Measurements from ENCODE around the gene SLC34A3.
"Not testable (repeated sequence)": the region's sequence is repeated elsewhere in the genome, so short reads cannot be mapped to it uniquely, and the experiment has no call there.

Gene SLC34A3

GRCh38 chr9:137241490-137242268 lies 11.0 kb downstream of the SLC34A3 start:
- DNase-seq, result peak; percentile 53

- no peak for DNase-seq
These were observed 11.8 kb downstream of the SLC34A3 start for GRCh38 chr9:137242269-137243203.

GRCh38 chr9:137243266-137243625 lies 12.5 kb downstream of the SLC34A3 start:
- DNase-seq, result not testable (repeated sequence)

- DNase-seq, result no peak
These were observed 13.2 kb downstream of the SLC34A3 start for GRCh38 chr9:137243626-137244485.

GRCh38 chr9:137244486-137245449 lies 14.1 kb downstream of the SLC34A3 start:
- peak; percentile 30 for DNase-seq

- no peak for DNase-seq
These were observed 15.0 kb downstream of the SLC34A3 start for GRCh38 chr9:137245450-137246421.

- peak; percentile 10 for DNase-seq
These were observed 16.6 kb downstream of the SLC34A3 start for GRCh38 chr9:137247135-137247915.

- DNase-seq, result no peak
These were observed 17.1 kb downstream of the SLC34A3 start for GRCh38 chr9:137247916-137248175.

- DNase-seq, result no peak
These were observed 19.9 kb downstream of the SLC34A3 start for GRCh38 chr9:137250329-137251193.

- DNase-seq, result no peak
These were observed 20.4 kb downstream of the SLC34A3 start, which contains the start of gene STPG3 for GRCh38 chr9:137251194-137251461. TSS of gene STPG3 (plus strand) at chr9:137251286. CDS start at chr9:137251287, 1 bp downstream.

- no peak for DNase-seq
These were observed 21.0 kb downstream of the SLC34A3 start for GRCh38 chr9:137251490-137252268.

- peak; percentile 21 for DNase-seq
These were observed 22.1 kb downstream of the SLC34A3 start for GRCh38 chr9:137252555-137253506.

- peak; percentile 60 for DNase-seq
These were observed 23.3 kb downstream of the SLC34A3 start for GRCh38 chr9:137253717-137254623.

- peak; percentile 85 for DNase-seq
These were observed 24.1 kb downstream of the SLC34A3 start, which contains the start of gene NELFB for GRCh38 chr9:137254624-137255447. TSS of gene NELFB (plus strand) at chr9:137255327.

All from right kidney (tissue), 1 donor.